GM18511 (cell line): Measurements from ENCODE around the gene PLEKHS1.
A peak's percentile ranks its signal among the peaks of the same experiment; 100 is the strongest.
"Not testable (repeated sequence)": the region's sequence is repeated elsewhere in the genome, so short reads cannot be mapped to it uniquely, and the experiment has no call there.

Experiments used
- ATAC-seq: cut with Tn5 transposase; IDR thresholded peaks from one replicate; pipeline ENCODE4 v1.9.1; 2021; ENCODE audit warnings: mild to moderate bottlenecking, moderate library complexity; ENCODE audit not compliant: unreplicated experiment

Gene PLEKHS1

DNA sequence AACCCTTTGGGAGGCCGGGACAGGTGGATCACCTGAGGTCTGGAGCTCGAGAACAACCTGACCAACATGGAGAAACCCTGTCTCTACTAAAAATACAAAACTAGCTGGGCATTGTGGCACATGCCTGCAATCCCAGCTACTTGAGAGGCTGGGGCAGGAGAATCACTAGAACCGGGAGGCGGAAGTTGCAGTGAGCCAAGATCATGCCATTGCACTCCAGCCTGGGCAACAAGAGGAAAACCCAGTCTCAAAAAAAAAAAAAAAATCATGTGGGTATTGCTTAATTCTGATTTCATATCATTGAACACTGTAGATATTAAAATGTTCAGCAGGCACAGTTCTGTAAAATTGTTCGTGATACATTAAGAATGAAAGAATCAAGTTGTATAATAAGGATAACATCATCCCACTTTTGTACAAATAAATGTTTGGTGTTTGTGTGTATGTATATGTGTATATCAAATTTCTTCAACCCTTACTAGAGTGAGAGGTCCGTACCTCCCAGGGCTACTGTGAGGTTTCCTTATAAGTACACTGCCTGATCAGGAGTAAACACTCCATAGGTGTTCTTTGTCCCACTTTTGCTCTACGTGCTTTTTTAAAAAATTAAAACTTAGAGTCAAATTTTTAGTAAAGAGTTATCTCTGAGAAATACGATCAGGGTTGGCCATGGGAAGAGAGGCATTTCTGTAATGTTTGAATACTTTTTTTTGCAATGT lies 31.7 kb downstream of the PLEKHS1 start:
- ATAC-seq: no peak

DNA sequence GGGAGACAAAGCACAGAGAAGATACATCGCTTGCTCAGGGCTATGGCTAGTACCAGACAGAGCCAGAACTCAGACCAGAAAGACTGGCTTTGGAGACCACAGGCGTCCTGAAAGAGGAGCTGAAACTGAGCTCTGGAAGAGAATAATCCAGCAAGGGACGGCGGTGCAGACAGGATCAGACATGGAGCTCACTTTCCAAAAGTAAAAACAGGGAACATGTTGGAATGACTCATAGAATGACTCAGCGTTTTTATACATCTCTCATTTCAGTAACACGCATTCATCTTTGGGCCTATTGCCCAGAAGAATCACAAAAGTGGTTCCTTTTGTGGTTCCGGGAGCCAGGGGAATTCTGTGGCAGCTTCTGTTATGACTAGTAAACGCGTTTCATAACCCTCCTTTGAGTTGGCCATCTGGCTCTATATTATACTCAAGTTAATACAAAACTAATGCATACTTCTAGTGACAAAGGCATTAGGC lies 37.2 kb downstream of the PLEKHS1 start:
- ATAC-seq: peak; percentile 95

DNA sequence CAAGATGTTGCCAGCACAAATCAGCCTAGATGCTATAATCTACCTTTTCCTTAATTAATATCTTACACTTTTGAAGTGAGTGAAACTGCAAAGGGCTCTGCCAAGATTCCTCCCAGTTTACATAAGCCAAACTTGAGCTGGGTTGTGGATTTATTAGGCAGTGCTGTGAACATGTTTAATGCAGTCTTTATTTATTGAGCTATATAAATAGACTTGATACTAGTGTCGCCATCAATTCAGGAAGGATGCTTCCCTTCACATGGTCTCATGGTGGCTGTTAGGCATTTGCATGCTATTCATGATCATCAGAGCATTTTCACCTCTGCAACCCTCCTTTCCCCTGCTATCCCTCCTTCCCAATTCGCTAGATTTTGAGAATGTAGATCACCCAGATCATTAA lies 40.2 kb downstream of the PLEKHS1 start:
- no peak for ATAC-seq

DNA sequence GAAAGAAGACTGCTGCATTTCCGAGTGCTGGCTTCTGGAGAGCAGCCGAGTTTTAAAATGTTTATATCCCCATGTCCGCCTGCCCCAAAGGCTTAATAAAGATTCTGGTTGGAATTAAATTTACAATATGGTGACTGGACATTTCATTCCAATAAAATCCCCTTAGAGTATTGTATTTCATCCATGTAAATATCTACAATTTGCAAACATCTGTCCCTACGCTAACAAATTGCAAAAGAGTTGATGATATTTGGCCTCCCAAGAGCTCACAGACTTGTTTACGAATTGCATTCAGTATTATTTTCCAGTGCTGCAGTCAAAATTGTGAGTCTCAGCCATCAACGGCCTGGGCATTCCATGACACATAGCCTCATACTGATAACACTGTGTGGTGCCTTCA lies 50.1 kb downstream of the PLEKHS1 start:
- ATAC-seq: no peak

DNA sequence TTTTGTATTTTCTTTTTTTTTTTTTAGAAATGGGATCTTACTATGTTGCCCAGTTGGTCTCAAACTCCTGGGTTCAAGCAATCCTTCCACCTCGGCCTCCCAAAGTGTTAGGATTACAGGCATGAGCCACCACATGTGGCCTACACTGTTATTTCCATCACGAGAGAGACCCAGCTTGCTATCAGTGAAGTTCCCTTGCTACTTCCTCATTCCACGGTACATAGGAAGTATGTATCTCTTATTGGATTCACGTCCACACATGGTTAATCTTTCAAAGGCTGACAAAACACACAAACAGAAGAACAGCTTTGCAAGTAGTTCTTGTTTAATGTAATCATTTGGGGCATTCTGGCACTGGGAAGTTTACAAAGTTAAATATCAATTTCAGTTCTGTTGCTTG lies 51.5 kb downstream of the PLEKHS1 start:
- no peak for ATAC-seq

DNA sequence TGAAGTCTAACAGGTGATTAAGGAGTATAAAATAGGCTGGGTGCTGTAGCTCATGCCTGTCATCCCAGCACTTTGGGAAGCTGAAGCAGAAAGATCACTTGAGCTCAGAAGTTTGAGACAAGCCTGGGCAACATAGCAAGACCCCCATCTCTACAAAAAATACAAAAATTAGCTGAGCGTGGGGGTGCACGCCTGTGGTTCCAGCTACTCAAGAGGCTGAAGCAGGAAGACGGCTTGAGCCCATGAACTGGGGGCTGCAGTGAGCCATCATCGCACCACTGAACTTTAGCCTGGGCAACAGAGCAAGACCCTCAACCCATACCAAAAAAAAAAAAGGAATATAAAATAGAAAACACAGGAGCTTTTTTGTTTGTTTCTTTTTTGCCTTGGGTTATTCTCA lies 55.0 kb downstream of the PLEKHS1 start:
- ATAC-seq: no peak

DNA sequence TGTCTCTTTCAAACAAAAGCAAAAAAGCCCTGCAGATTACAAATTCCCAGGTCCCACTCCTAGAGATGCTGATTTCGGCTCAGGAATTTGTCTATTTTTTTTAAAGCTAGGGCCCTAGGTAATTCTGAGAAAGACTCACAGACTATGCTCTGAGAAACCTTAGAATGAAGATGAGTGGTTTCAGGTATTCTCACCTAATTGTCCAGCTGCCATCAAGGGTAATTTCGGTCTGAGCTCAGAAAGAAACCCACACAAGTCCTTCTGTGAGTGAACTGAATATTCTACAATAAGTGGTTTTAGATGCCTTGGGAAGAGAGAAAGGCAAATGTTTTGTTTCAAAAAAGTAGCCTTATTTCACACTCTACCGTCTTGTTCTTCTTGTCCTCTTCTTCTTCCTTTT lies 56.7 kb downstream of the PLEKHS1 start:
- ATAC-seq: no peak

DNA sequence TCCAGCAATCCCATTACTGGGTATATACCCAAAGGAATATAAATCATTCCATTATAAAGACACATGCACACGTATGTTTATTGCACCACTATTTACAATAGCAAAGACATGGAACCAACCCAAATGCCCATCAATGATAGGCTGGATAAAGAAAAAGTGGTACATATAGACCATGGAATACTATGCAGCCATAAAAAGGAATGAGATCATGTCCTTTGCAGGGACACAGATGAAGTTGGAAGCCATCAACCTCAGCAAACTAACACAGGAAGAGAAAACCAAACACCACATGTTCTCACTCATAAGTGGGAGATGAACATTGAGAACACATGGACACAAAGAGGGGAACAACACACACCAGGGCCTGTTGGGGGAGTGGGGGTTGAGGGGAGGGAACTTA lies 63.2 kb downstream of the PLEKHS1 start:
- not testable (repeated sequence) for ATAC-seq

DNA sequence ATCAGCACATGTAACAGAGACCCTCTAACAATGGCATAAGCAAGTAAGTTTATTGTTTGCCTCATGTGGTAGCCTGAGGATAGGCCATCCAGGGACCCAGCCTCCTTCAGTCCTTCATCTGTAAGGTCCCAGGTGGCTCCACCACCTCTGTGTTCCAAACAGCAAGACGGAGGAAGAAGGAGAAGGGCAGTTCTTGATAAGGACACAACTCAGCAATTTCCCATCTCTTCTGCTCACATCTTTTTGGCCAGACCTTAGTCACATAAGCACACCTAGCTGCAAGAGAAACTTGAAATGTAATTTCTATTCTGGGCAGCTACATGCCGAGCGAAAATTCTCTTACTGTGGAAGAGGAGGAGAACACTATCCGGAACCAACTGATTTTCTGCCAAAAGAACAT lies 68.5 kb downstream of the PLEKHS1 start:
- no peak for ATAC-seq

DNA sequence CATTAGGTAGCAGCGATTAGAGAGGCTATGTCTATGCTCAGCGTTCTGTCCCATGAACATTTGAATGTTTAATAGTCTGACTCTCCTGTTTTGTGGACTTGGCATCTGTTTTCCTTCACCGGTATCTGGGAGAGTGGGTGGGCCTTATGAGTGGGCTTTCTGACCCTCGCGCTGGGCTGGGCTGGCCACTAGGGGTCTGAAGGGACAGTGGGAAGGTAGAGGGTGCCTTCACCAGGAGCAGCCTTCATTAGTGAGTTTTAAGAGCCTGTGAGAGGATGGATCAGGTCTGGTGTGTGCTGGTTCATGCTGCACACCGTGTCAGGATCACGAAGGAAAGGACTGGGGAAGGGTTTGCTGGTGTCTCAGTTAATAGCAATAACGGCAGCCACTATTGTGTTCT lies 69.0 kb downstream of the PLEKHS1 start:
- no peak for ATAC-seq

DNA sequence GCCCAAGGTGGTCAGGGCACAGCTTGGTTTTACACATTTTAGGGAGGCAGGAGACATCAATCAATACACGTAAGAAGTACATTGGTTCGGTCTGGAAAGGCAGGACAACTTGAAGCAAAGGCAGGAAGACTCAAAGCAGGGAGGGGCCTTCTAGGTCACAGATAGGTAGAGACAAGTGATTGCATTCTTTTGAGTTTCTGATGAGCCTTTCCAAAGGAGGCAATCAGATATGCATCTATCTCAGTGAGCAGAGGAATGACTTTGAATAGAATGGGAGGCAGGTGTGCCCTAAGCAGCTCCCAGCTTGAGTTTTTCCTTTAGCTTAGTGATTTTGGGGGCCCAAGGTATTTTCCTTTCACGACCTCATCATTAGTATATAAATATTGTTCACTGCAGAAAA lies 69.8 kb downstream of the PLEKHS1 start:
- not testable (repeated sequence) for ATAC-seq

DNA sequence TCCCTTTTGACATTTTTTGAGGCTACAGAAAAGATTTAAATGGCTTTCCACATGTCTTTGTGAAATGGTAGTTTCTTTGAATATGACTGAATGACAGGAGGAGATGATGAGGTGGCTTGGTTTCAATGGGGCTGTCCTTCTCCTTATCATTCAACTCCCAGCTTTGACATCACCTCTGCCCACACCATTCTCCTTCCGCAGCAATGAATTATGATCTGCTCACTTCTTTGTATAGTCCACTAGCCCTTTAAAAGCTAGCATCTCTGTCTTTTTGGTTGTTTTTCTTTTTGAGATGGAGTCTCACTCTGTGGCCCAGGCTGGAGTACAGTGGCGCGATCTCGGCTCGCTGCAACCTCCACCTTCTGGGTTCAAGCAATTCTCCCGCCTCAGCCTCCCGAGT lies 70.7 kb downstream of the PLEKHS1 start:
- no peak for ATAC-seq

DNA sequence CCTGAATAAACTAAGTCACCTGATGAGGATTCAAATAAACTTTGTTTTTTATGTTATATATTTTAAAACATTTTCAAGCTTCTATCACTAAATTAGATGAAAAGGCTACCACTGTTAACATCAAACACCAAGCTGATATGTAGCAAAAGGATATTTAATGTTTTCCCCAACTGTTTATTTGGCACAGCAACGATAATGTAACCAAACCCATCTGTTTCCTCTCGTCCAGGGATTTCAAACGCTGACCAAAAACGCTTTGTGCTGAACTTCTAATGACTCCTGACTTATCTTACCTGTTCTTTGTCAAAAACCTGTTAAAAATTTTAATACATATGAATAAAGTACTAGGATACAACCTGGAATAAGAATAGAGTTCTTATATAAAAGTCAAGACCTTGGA lies 71.9 kb downstream of the PLEKHS1 start:
- ATAC-seq: no peak

DNA sequence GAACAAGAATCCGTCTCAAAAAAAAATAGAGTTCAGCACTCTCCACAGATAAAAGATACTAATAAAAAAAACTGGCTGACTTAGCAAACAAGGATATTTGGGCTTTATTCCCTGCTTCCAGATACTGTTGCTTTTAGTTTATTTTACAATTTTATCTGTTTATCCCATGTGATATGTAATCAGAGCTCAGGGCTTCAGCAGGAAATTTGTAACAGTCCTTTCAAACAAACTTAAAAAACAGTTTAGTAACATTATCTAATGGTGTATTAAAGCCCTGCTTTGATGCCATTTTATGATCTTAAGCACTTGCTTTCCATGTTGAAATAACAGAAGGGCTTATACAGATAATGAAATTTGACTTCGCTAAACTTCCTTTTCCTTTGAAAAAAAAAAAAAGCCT lies 74.3 kb downstream of the PLEKHS1 start:
- ATAC-seq: no peak

DNA sequence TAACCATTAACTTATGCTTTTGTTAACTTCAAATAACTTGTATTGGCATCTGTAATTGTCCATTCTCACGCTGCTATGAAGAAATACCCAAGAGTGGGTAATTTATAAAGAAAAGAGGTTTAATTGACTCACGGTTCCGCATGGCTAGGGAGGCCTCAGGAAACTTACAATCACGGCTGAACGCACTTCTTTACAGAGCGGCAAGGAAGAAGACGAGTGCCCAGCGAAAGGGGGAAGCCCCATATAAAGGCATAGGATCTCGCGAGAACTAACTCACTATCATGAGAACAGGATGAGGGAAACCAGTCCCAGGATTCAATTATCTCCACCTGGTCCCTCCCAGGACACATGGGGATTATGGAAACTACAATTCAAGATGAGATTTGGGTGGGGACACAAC lies 77.1 kb downstream of the PLEKHS1 start:
- ATAC-seq: not testable (repeated sequence)
